Suprapubic skin (tissue), 3 donors: ENCODE results near the gene PARL.

Experiments used
- POLR2AphosphoS5 ChIP-seq, 3 donors: sonication (generic); formaldehyde crosslinking; IDR thresholded peaks; one replicate each; pipeline ENCODE4 v1.6.1; 2017; ENCODE audit warnings: antibody characterized with exemption in 3 of 3
- TF ChIP-seq, protein P1 (sequence below), 2 donors: fragments of 200-600 bp in 1 of 2; fragments of 450-650 bp in 1 of 2; sonication (generic) in 1 of 2; IDR thresholded peaks; one replicate each; pipeline ENCODE4 v1.5.1; 2016 to 2019; ENCODE audit warnings: antibody characterized with exemption in 2 of 2, mild to moderate bottlenecking in 1 of 2, moderate library complexity in 1 of 2

DNA sequence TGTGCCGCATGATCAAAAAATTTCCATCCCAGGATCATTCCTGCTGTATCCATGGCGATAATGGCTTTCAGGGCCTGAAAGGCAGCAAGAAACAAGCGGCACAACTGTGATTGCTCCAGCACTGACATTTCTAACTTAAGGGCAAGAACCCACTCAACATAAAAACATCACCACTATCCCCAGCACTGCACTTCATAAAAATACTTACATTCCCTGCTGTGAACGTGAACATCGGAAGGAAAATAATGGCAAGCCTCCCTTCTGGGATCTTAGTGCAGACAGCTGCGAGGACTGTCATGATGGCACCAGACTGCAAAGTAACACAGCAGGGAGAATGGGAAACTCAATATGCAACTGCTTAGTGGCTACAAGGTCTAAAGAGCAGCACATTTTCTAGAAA lies 51.2 kb downstream of the PARL start:
- TF ChIP-seq, protein P1, sequence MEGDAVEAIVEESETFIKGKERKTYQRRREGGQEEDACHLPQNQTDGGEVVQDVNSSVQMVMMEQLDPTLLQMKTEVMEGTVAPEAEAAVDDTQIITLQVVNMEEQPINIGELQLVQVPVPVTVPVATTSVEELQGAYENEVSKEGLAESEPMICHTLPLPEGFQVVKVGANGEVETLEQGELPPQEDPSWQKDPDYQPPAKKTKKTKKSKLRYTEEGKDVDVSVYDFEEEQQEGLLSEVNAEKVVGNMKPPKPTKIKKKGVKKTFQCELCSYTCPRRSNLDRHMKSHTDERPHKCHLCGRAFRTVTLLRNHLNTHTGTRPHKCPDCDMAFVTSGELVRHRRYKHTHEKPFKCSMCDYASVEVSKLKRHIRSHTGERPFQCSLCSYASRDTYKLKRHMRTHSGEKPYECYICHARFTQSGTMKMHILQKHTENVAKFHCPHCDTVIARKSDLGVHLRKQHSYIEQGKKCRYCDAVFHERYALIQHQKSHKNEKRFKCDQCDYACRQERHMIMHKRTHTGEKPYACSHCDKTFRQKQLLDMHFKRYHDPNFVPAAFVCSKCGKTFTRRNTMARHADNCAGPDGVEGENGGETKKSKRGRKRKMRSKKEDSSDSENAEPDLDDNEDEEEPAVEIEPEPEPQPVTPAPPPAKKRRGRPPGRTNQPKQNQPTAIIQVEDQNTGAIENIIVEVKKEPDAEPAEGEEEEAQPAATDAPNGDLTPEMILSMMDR (IDR thresholded peaks at IDR 0.05) = no peak
- no peak for TF ChIP-seq POLR2AphosphoS5 (IDR thresholded peaks at IDR 0.05)
